Right lobe of liver (tissue), 4 donors: ENCODE data around the gene TRIM69.

Experiments used
- POLR2A ChIP-seq: fragments of 450-650 bp; IDR thresholded peaks from one replicate; pipeline ENCODE4 v1.6.1; 2017; ENCODE audit warnings: antibody characterized with exemption, mild to moderate bottlenecking
- TF ChIP-seq, protein P1 (sequence below), 4 donors: fragments of 200-600 bp in 3 of 4; fragments of 450-650 bp in 1 of 4; IDR thresholded peaks; one replicate each; pipeline versions ENCODE4 v1.5.1 to v1.8.0; 2016 to 2022; ENCODE audit warnings: antibody characterized with exemption in 4 of 4, mild to moderate bottlenecking in 2 of 4
- donor health status: DM: no; HTN: no; CAD: no.
- donor health status: DM: no; HTN: no; CAD: no.
- donor health status: DM: no; HTN: yes; CAD: no.

DNA sequence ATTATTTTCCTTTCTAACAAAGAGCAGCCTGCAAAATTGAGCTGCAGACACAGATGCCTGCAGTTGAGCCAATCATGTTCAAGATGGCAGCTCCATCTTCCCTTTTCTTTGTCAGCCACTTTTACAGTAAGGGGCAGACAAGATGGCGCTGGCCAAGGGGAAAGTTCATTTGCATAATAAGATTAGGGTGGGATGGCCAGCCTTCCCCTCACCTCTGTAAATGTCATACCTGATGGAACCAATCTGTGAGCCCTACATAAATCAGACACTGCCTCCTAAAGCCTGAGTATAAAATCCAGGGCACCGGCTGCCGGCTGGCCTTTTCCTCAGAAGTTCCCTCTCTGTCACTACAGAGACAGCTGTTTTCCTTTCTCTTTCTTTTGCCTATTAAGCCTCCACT is 41.0 kb upstream of the TRIM69 start:
- no peak for TF ChIP-seq POLR2A
- TF ChIP-seq, protein P1, sequence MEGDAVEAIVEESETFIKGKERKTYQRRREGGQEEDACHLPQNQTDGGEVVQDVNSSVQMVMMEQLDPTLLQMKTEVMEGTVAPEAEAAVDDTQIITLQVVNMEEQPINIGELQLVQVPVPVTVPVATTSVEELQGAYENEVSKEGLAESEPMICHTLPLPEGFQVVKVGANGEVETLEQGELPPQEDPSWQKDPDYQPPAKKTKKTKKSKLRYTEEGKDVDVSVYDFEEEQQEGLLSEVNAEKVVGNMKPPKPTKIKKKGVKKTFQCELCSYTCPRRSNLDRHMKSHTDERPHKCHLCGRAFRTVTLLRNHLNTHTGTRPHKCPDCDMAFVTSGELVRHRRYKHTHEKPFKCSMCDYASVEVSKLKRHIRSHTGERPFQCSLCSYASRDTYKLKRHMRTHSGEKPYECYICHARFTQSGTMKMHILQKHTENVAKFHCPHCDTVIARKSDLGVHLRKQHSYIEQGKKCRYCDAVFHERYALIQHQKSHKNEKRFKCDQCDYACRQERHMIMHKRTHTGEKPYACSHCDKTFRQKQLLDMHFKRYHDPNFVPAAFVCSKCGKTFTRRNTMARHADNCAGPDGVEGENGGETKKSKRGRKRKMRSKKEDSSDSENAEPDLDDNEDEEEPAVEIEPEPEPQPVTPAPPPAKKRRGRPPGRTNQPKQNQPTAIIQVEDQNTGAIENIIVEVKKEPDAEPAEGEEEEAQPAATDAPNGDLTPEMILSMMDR (IDR thresholded peaks at IDR 0.05) = no peak
